Measurements from ENCODE around the gene HDAC4.
"Not testable (repeated sequence)": the region's sequence is repeated elsewhere in the genome, so short reads cannot be mapped to it uniquely, and the experiment has no call there.

HDAC4 gene

GRCh38 chr2:239178954-239179353 is 221.9 kb downstream of the HDAC4 start:
- Histone ChIP-seq H3K4me3 (no peak overlapping the region), H3K27ac (no peak overlapping the region)
- no peak for TF ChIP-seq CTCF (IDR thresholded peaks at IDR 0.05)
- DNase-seq (ENCODE audit: low spot score), result no peak

GRCh38 chr2:239178484-239178883 is 222.3 kb downstream of the HDAC4 start:
- peak; percentile 22 for DNase-seq (ENCODE audit: low spot score)
- H3K4me3 ChIP-seq, result no peak overlapping the region
- TF ChIP-seq CTCF (IDR thresholded peaks at IDR 0.05), result no peak
- no peak overlapping the region for H3K27ac ChIP-seq

- peak; percentile 47 for DNase-seq (ENCODE audit: low spot score)
- Histone ChIP-seq H3K27ac (no peak overlapping the region), H3K4me3 (no peak overlapping the region)
- no peak for TF ChIP-seq CTCF (IDR thresholded peaks at IDR 0.05)
These were observed 222.9 kb downstream of the HDAC4 start for GRCh38 chr2:239177908-239178307.

GRCh38 chr2:239177325-239177724 is 223.5 kb downstream of the HDAC4 start:
- no peak overlapping the region for H3K27ac ChIP-seq
- DNase-seq (ENCODE audit: low spot score), result peak; percentile 4
- no peak overlapping the region for H3K4me3 ChIP-seq
- TF ChIP-seq CTCF (IDR thresholded peaks at IDR 0.05), result no peak

- peak; percentile 26 for DNase-seq (ENCODE audit: low spot score)
- not testable (repeated sequence) for H3K27ac ChIP-seq, H3K4me3 ChIP-seq
These were observed 224.5 kb downstream of the HDAC4 start for GRCh38 chr2:239176138-239176803.

GRCh38 chr2:239175181-239175580 is 225.6 kb downstream of the HDAC4 start:
- H3K4me3 ChIP-seq, result no peak overlapping the region

GRCh38 chr2:239173301-239173700 is 227.5 kb downstream of the HDAC4 start:
- no peak overlapping the region for H3K27ac ChIP-seq
- DNase-seq (ENCODE audit: low spot score), result no peak
- no peak overlapping the region for H3K4me3 ChIP-seq
- no peak for TF ChIP-seq CTCF (IDR thresholded peaks at IDR 0.05)

More at GRCh38 chr2:239175181-239175580, 225.6 kb downstream of the HDAC4 start:
- peak; percentile 41 for DNase-seq (ENCODE audit: low spot score)
- no peak for TF ChIP-seq CTCF (IDR thresholded peaks at IDR 0.05)
- no peak overlapping the region for H3K27ac ChIP-seq

All from coronary artery (tissue), 2 donors.